ENCODE measurements around the gene PRKD1.
A peak's percentile ranks its signal among the peaks of the same experiment; 100 is the strongest.

The PRKD1 gene

DNA sequence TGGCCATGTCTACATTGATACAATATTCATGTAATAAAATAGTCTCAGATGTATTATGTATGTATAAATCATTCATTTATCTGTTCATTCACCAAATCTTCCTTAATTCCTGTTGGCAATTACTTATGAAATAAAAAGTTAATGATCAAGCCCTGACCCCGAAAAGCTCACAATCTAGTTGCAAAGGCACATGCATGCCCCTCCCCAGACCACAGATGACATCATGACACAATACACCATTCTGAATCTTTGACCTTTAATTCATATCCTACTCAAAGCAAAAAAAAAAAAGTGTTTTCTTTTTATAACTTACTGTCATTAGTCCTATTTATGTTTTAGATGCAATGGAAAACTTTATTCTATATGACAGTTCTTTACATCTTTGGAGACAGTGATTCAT lies 346.9 kb downstream of the PRKD1 start:
- no peak for DNase-seq

DNA sequence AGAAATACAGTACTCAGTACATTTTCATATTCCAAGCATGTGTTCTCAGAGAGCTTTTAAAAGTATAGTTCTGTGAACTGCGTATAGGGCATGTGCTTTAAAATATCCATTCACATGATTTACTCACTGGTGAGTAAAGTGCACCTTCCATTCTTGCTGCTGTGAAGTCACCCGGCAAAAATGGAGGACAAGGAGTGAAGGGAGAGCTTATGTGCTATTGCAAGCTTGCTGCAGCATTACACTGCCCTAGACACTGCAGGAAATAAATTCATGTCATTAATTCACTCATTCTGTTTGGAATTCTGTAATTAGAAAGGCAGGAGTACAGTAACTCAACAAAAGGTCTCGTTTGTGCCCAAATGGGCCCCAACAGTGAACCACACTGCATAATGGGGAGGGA lies 347.8 kb downstream of the PRKD1 start:
- no peak for DNase-seq

DNA sequence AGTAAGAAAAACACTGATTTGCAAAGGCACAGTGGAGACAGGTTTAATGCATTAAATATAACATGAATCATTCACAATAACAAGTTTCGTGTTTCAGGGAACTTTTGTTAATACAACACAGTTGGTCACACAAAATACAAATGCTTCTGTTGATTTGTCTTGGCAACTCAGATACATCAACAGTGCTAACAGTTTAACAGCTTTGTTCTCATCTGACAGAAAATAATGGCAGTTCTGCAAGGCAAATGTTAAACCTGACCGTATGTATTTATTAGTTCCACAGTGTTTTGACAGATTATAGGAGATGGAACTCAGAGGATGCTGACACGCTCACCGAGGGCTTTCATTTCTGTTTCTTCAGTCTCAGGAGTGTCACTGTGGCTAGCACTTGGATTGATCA lies 350.7 kb downstream of the PRKD1 start:
- no peak for DNase-seq

DNA sequence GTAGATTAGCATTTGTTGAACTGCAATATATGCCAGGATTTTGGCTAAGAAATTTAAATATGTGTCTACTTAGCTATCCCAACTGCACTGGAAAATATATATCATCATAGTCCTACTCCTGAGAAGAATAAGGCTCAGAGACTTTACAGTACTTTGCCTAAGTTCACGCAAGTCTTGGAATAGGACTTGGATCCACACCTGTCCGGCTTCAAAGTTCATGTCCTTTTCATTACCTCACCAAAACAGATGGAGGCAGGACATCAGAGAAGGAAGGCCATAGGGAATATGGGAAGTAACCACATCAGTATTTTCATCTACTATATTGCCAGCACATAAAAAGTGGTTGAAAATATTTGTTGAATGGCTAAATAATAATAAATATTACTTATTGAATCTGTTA lies 358.5 kb downstream of the PRKD1 start:
- no peak for DNase-seq

DNA sequence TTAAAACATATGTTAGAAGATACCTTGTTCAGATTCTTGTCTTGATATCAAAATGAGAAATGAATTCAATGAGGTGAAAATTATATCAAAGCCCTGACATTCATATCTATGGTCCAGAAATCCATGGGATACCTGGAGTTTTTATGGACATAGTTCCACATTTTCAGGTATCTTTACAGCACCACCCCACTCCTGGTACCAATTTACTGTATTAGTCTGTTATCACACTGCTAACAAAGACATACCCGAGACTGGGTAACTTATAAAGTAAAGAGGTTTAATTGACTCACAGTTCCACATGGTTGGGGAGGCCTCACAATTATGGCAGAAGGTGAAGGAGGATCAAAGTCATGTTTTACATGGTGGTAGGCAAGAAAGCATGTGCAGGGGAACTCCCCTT lies 361.5 kb downstream of the PRKD1 start:
- no peak for DNase-seq

DNA sequence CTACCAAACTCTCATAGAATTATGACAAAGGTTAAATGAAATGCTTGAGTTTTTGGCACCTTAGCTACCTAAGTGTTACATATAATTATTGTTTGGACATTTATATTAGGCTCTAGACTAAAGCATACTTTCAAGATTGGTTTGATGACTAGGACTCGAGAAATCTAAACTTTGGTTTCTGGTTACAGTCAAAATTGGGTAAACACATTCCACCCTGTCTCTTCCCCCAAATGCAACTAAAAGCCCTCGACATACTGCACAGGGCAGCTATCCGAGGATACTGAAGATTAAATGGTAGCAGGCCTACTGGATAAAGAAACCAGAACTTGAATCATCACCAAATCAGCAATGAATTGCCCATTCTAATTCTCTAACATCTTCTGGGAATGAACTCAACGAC lies 369.1 kb downstream of the PRKD1 start:
- no peak for DNase-seq

DNA sequence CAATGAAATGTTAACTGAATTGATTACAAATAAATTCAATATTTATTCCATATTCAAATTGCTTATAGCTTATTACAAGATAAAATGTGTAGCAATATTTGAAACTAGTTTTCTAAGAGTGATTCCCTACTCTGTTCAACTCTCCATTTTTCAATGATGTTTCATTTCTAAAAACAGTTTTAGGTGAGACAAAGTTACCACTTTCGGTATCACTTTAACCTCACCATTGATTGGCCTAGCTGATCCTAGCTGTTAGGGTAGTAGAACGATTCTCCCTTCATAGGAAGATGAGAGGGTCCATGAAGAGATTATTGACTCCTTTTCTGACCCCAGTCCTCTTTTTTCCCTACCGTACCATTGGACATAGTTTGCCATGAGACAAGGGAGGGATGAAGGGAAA lies 373.3 kb downstream of the PRKD1 start:
- no peak for DNase-seq

DNA sequence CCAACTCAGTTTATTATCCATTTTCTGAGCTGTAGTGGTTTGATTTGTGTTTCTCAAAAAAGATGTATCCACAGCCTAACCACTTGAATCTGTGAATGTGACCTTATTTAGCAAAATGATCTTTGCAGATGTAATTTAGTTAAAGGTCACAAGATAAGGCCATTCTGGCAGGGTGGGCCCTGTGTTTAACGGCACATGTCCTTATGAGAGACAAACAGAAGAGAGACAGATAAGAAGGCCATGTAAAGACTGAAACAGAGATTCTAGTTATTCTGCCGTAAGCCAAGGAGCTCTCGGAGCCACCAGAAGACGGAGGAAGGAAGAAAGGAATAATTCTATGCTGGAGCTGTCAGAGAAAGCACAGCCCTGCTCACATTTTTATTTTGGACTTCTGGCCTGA lies 374.2 kb downstream of the PRKD1 start:
- DNase-seq = no peak

DNA sequence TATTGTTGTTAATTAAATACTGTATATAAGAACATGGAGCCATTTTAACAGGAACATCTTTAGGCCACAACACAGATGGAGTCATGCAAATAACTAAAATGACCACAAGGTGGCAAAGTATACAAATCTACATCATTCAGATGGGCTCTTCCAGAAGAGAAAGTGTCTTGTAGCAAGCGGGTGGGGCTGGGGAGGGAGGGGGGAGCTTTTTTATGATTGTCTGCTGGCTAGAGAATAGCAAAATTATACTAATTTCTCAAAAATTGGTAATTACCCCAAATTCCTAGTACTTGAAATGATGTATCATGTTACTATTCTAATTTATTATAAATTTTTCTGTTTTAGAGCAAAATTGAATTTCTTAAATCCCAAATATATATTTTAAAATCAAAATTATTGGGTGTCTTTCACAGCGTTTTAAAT lies 378.7 kb downstream of the PRKD1 start:
- peak; percentile 2 for DNase-seq

DNA sequence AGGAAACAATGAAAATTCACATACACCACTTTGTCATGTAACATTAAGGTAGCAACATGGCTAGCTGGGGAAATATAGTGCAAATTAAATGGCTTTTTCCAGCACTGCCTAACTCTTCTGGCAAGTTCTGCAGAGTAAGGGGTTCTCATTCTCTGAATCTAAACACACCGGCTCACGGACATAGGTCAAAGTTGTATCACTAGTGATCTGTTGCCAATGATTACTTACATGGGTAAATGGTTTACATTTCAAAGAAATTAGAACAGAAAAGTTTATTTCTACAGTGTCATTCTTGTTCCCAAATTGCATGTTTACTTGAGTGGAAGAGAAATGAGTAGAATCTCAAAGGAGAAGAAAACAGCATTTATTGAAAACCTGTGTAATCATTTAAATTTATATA lies 381.9 kb downstream of the PRKD1 start:
- no peak for DNase-seq

DNA sequence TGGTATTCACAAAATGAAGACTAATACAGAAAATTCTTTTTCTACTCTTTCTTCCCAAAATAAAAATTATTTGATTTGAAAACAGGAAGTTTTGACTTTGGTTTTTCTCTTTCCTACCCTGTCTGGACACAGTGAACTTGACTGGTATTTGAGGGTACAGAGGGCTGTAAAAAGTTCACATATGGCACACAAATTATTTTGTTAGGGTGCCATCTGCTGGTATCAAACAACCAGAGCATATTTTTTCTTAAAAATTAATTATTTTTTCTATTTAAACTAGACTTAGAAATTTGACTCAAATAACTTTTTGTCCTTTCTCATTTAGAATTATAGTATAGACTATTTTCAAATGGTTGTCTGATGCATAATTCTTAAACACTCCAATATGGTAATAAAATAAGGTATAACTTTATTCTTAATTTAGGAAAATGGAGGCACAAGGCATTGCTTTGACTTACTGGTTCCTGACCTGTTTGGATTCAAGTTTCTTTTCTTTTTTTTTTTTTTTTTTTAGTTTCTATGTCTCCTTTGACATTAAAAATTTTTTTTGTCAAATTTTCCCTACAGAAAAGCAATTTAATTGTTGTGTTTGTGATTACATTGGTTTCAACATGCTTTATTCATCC lies 390.6 kb downstream of the PRKD1 start:
- no peak for DNase-seq

DNA sequence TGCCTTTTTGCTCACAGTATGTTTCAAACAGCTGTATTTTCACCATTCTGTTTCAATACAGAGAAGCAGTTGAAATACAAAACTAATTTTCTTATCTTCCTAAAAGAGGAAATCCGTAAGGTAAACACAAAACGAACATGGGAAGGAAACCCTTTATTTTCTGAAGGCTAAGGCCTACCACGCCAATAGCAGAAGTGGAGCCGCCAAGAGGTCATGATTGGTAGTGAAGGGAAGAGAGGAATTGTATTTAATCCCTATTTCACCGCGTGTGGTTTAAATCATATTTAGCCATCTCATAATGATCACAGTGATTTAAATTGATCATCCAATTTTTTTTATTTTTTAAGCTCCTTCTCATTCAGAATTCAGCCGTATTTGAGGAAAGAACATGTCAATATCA lies 398.2 kb downstream of the PRKD1 start:
- no peak for DNase-seq

DNA sequence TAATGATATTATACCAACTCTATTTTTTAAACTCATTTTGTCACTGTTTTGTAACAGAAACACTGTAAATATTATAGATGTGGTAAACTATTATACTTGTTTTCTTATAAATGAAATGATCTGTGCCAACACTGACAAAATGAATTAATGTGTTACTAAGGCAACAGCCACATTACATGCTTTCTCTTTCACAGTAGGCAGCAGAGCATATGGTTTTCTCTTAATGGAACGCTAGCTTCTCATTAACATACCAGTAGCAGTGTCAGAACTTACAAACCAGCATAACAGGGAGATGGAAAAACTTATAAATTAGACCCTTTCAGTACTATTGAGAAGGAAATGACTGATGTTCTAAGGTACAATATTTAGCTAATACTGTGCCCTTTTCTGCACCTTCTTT lies 398.8 kb downstream of the PRKD1 start:
- DNase-seq = no peak

DNA sequence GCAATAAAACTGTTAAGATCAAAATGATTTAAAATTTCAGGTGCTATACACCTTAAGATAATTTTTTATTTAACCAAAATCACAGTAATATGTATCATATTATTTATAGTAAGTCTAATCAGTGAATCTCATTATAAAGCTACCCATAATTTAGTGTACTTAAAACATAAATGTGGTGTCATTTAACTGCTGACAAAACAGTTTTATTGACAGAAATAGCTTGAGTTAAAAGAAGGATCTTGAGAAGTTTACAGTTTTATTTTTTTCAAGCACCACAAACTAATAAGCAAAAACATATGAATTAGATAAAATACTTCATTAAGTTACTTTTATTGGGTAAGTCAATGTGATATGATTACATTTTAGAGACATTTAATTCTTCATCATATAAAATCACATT lies 400.4 kb downstream of the PRKD1 start:
- DNase-seq = no peak

Measured in CD4-positive, alpha-beta T cell treated with Interleukin-10 for 1 hour (primary cell).